Calu3 (cell line): ENCODE results near the gene PCDHB4. TPM values are rescaled to one million over a fixed set of nuclear protein-coding genes. Genes with fewer than 3 reads are reported as not detected.
A peak's percentile ranks its signal among the peaks of the same experiment; 100 is the strongest.
"Not testable (repeated sequence)": the region's sequence is repeated elsewhere in the genome, so short reads cannot be mapped to it uniquely, and the experiment has no call there.

Source experiments
- BruUV-seq: library from RNA; stranded (reverse); fragments of 400-500 nt; replicated peaks from 2 replicates; lab custom pipeline; 2021; lab: Mats Ljungman, UMichigan
- CTCF ChIA-PET: fragments of 300-600 bp; sonication (Branson Sonifier 250); formaldehyde crosslinking; loops from one replicate; lab custom pipeline; 2022; ENCODE audit warnings: antibody characterized with exemption; lab: Charles Lee
- DNase-seq: peaks from one replicate; pipeline ENCODE4 v3.0.0; 2022
- H3K27ac Mint-ChIP-seq: one replicate; pipeline ENCODE4 v1.8.0; 2022; ENCODE audit warnings: mixed read lengths; ENCODE audit not compliant: unreplicated experiment
- H3K27me3 Mint-ChIP-seq: one replicate; pipeline ENCODE4 v1.8.0; 2022; ENCODE audit warnings: mixed read lengths; ENCODE audit not compliant: unreplicated experiment
- H3K36me3 Mint-ChIP-seq: one replicate; pipeline ENCODE4 v1.8.0; 2022; ENCODE audit warnings: mild to moderate bottlenecking, moderate library complexity, mixed read lengths; ENCODE audit not compliant: insufficient read depth, unreplicated experiment
- H3K4me1 Mint-ChIP-seq: one replicate; pipeline ENCODE4 v1.8.0; 2022; ENCODE audit warnings: mild to moderate bottlenecking, low read depth, mixed read lengths; ENCODE audit not compliant: unreplicated experiment
- H3K4me3 Mint-ChIP-seq: one replicate; pipeline ENCODE4 v1.8.0; 2022; ENCODE audit warnings: mild to moderate bottlenecking, low read depth, moderate library complexity, mixed read lengths; ENCODE audit not compliant: unreplicated experiment
- H3K9me3 Mint-ChIP-seq: one replicate; pipeline ENCODE4 v1.8.0; 2022; ENCODE audit warnings: low read depth, mixed read lengths; ENCODE audit not compliant: unreplicated experiment
- intact Hi-C: fragments of 100-400 bp; cut with micrococcal nuclease; formaldehyde crosslinking; loops from one replicate; pipeline ENCODE4 v1.10.0; 2022; ENCODE audit not compliant: unreplicated experiment
- total RNA-seq: library from RNA; stranded (reverse); gene quantifications from 2 replicates; pipeline ENCODE4 v1.2.3, GENCODE V29; 2022
- TF ChIP-seq, protein P1 (sequence below): fragments of 200-600 bp; IDR thresholded peaks from one replicate; pipeline ENCODE4 v1.8.0; 2022; ENCODE audit warnings: antibody characterized with exemption; ENCODE audit not compliant: unreplicated experiment

PCDHB4 gene
- total RNA-seq, 1 experiment from 2014 or later, result not detected

DNA sequence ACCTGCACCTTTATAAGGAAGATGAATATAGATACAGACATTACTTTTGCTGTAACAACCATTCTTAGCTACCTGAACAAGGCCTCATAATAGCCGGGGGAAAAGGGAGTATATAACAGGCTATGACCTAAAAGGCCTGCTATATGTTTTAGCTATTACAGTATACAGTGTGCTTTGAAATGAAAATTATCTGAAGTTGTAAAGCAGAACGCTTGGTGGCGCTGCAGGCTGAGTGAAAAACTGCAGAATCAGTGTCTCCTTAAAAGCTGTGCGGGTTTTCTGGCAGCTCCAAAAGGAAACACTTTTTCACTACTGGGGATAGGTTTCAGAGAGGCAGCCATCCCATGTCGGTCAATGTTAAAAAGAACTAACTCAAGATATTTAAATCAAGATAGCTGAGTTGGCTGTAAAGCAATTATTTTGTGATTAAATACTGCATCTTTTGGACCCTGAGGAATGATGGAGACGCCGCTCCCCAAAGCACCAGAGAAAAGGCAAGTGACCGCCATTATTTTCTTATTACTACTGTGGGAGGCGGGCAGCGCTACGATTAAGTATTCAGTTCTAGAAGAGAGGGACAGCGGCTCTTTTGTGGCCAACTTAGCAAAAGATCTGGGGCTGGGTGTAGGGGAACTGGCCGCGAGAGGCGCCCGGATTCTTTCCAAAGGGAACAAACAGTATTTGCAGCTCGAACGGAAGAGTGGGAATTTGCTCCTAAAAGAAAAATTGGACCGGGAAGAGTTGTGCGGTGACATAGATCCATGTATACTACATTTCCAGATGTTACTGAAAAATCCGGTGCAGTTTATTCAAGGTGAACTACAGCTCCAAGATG is 34.1 kb downstream of the PCDHB4 start:
- no TSS peak for BruUV-seq
- no peak for DNase-seq
- peaks cover 13% of the 10 kb centered on the region for H3K9me3 Mint-ChIP-seq
- intact Hi-C loops, result no loop called here
- no peaks in the 10 kb centered on the region for H3K36me3 Mint-ChIP-seq
- H3K27me3 Mint-ChIP-seq, result no peaks in the 10 kb centered on the region
- no peaks in the 10 kb centered on the region for H3K4me1 Mint-ChIP-seq
- no peak overlapping the region for H3K27ac Mint-ChIP-seq
- TF ChIP-seq, protein P1, sequence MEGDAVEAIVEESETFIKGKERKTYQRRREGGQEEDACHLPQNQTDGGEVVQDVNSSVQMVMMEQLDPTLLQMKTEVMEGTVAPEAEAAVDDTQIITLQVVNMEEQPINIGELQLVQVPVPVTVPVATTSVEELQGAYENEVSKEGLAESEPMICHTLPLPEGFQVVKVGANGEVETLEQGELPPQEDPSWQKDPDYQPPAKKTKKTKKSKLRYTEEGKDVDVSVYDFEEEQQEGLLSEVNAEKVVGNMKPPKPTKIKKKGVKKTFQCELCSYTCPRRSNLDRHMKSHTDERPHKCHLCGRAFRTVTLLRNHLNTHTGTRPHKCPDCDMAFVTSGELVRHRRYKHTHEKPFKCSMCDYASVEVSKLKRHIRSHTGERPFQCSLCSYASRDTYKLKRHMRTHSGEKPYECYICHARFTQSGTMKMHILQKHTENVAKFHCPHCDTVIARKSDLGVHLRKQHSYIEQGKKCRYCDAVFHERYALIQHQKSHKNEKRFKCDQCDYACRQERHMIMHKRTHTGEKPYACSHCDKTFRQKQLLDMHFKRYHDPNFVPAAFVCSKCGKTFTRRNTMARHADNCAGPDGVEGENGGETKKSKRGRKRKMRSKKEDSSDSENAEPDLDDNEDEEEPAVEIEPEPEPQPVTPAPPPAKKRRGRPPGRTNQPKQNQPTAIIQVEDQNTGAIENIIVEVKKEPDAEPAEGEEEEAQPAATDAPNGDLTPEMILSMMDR, result no peak
- no peak overlapping the region for H3K4me3 Mint-ChIP-seq
- CTCF ChIA-PET, result no interaction called here

DNA sequence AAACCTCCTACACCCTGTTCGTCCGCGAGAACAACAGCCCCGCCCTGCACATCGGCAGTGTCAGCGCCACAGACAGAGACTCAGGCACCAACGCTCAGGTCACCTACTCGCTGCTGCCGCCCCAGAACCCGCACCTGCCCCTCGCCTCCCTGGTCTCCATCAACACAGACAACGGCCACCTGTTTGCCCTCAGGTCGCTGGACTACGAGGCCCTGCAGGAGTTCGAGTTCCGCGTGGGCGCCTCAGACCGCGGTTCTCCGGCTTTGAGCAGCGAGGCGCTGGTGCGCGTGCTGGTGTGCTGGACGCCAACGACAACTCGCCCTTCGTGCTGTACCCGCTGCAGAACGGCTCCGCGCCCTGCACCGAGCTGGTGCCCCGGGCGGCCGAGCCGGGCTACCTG is 35.7 kb downstream of the PCDHB4 start:
- H3K4me1 Mint-ChIP-seq, BruUV-seq: not testable (repeated sequence)

DNA sequence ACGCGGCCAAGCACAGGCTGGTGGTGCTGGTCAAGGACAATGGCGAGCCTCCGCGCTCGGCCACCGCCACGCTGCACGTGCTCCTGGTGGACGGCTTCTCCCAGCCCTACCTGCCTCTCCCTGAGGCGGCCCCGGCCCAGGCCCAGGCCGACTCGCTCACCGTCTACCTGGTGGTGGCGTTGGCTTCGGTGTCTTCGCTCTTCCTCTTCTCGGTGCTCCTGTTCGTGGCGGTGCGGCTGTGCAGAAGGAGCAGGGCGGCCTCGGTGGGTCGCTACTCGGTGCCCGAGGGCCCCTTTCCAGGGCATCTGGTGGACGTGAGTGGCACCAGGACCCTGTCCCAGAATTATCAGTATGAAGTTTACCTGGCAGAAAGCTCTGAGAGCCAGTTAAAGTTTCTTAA is 36.3 kb downstream of the PCDHB4 start:
- DNase-seq, H3K9me3 Mint-ChIP-seq, intact Hi-C loops, CTCF ChIA-PET, H3K27ac Mint-ChIP-seq, H3K27me3 Mint-ChIP-seq, H3K4me1 Mint-ChIP-seq, BruUV-seq, H3K4me3 Mint-ChIP-seq, H3K36me3 Mint-ChIP-seq: not testable (repeated sequence)

More for the DNA sequence above, 35.7 kb downstream of the PCDHB4 start:
- H3K4me3 Mint-ChIP-seq, CTCF ChIA-PET, H3K27ac Mint-ChIP-seq, DNase-seq, H3K27me3 Mint-ChIP-seq, intact Hi-C loops, H3K9me3 Mint-ChIP-seq, H3K36me3 Mint-ChIP-seq: not testable (repeated sequence)

DNA sequence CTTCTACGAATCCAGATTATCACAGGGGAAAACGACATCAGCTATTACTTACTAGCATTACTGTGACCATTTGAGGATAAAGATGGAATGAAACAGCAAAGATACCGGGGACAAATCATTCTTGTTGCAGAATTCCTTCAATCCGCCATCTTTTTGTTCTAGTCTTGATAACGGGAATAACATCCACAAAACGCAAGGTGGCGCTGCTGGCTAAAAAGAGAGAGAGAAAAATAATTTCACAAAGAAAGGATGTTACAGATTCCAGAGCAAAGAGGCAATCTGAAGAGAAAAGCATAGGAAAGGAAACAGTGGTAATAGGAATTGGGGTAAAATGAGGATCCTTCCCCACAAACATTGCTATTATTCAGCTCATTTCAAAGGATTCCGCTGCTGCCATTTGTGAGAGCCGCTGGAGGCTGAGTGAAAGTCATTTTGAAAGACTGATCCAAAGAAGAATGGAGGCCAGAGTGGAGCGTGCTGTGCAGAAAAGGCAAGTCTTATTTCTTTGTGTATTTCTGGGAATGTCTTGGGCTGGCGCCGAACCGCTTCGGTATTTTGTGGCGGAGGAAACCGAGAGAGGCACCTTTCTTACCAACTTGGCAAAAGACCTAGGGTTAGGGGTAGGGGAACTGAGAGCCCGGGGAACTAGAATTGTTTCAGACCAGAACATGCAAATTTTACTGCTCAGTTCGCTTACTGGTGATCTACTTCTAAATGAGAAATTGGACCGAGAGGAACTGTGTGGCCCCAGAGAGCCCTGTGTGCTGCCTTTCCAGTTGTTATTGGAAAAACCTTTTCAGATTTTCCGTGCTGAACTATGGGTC is 51.0 kb downstream of the PCDHB4 start, which contains the start of gene PCDHB7:
PCDHB7 (plus strand) TSS at position 264 of the 824 bp plus-strand sequence; CDS start at position 456, 192 bp downstream.
- TF ChIP-seq, protein P1, result peak; percentile 14
- Mint-ChIP-seq H3K27ac (no peak within 1 kb of the TSS), H3K9me3 (peaks cover 14% of the 10 kb centered on the region), H3K27me3 (no peaks in the 10 kb centered on the region), H3K4me3 (no peak within 1 kb of the TSS), H3K36me3 (peaks cover 4% of the 10 kb centered on the region), H3K4me1 (no peaks in the 10 kb centered on the region)
- intact Hi-C loops, result no loop called here
- CTCF ChIA-PET, result no interaction called here
- no peak for DNase-seq
- BruUV-seq, result no TSS peak

DNA sequence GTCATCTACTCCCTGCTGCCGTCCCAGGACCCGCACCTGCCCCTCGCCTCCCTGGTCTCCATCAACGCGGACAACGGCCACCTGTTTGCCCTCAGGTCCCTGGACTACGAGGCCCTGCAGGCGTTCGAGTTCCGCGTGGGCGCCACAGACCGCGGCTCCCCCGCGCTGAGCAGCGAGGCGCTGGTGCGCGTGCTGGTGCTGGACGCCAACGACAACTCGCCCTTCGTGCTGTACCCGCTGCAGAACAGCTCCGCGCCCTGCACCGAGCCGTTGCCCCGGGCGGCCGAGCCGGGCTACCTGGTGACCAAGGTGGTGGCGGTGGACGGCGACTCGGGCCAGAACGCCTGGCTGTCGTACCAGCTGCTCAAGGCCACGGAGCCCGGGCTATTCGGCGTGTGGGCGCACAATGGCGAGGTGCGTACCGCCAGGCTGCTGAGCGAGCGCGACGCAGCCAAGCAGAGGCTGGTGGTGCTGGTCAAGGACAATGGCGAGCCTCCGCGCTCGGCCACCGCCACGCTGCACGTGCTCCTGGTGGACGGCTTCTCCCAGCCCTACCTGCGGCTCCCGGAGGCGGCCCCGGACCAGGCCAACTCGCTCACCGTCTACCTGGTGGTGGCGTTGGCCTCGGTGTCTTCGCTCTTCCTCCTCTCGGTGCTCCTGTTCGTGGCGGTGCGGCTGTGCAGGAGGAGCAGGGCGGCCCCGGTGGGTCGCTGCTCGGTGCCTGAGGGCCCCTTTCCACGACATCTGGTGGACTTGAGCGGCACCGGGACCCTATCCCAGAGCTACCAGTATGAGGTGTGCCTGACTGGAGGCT is 52.9 kb downstream of the PCDHB4 start:
- CTCF ChIA-PET, DNase-seq, H3K27me3 Mint-ChIP-seq, H3K4me1 Mint-ChIP-seq, BruUV-seq, H3K9me3 Mint-ChIP-seq, H3K4me3 Mint-ChIP-seq, H3K36me3 Mint-ChIP-seq, H3K27ac Mint-ChIP-seq, intact Hi-C loops: not testable (repeated sequence)

Other genes starting within 250 kb of the PCDHB4 start
- gene PCDHA12, start 246.5 kb upstream of the PCDHB4 start, total RNA-seq, result 0.64 and 0.78 TPM in 2 replicates
- 2.0 and 2.3 TPM in 2 replicates for gene PCDHA13, start 239.7 kb upstream of the PCDHB4 start, total RNA-seq
- 2.8 and 3.7 TPM in 2 replicates for gene PCDHAC1, start 195.5 kb upstream of the PCDHB4 start, total RNA-seq
- 12.6 and 17.1 TPM in 2 replicates for gene PCDHAC2, start 155.3 kb upstream of the PCDHB4 start, total RNA-seq
- gene PCDHB1, start 70.4 kb upstream of the PCDHB4 start, total RNA-seq, result not detected in 2 replicates
- 0.24 TPM in 1 of 2 replicates, not detected in the other for gene PCDHB2, start 27.2 kb upstream of the PCDHB4 start, total RNA-seq
- gene PCDHB3, start 21.3 kb upstream of the PCDHB4 start, total RNA-seq, result 0.09 and 0.10 TPM in 2 replicates
- gene PCDHB5, start 13.4 kb downstream of the PCDHB4 start, total RNA-seq, result not detected in 2 replicates
- gene PCDHB6, start 28.2 kb downstream of the PCDHB4 start, total RNA-seq, result not detected in 2 replicates
- 0.26 and 0.37 TPM in 2 replicates for gene PCDHB7, start 50.8 kb downstream of the PCDHB4 start, total RNA-seq
- gene PCDHB8, start 56.0 kb downstream of the PCDHB4 start, total RNA-seq, result 0.21 and 0.61 TPM in 2 replicates
- 0.35 and 0.66 TPM in 2 replicates for gene PCDHB16, start 60.6 kb downstream of the PCDHB4 start, total RNA-seq
- 2.4 and 3.5 TPM in 2 replicates for gene PCDHB9, start 65.3 kb downstream of the PCDHB4 start, total RNA-seq
- gene PCDHB10, start 70.5 kb downstream of the PCDHB4 start, total RNA-seq, result 1.0 and 1.2 TPM in 2 replicates
- 0.83 and 0.85 TPM in 2 replicates for gene PCDHB11, start 77.8 kb downstream of the PCDHB4 start, total RNA-seq
- 1.3 and 1.6 TPM in 2 replicates for gene PCDHB12, start 86.9 kb downstream of the PCDHB4 start, total RNA-seq
- 0.86 and 1.1 TPM in 2 replicates for gene PCDHB13, start 92.1 kb downstream of the PCDHB4 start, total RNA-seq
- gene PCDHB14, start 101.5 kb downstream of the PCDHB4 start, total RNA-seq, result 5.7 and 6.3 TPM in 2 replicates
- gene PCDHB15, start 123.6 kb downstream of the PCDHB4 start, total RNA-seq, result 1.1 and 1.4 TPM in 2 replicates
- 0.26 and 0.27 TPM in 2 replicates for gene SLC25A2, start 182.2 kb downstream of the PCDHB4 start, total RNA-seq
- 73.2 and 79.6 TPM in 2 replicates for gene TAF7, start 199.0 kb downstream of the PCDHB4 start, total RNA-seq
- gene PCDHGA1, start 208.7 kb downstream of the PCDHB4 start, total RNA-seq, result 0.29 TPM in 1 of 2 replicates, not detected in the other
- gene PCDHGA2, start 216.9 kb downstream of the PCDHB4 start, total RNA-seq, result not detected in 2 replicates
- gene PCDHGA3, start 222.0 kb downstream of the PCDHB4 start, total RNA-seq, result not detected in 2 replicates
- 0.19 and 0.20 TPM in 2 replicates for gene PCDHGB1, start 228.3 kb downstream of the PCDHB4 start, total RNA-seq
- gene PCDHGA4, start 233.2 kb downstream of the PCDHB4 start, total RNA-seq, result 0.07 TPM in 2 replicates
- gene PCDHGB2, start 238.2 kb downstream of the PCDHB4 start, total RNA-seq, result 0.34 and 0.38 TPM in 2 replicates
- gene PCDHGA5, start 242.3 kb downstream of the PCDHB4 start, total RNA-seq, result 0.10 and 0.12 TPM in 2 replicates
- gene PCDHGB3, start 248.4 kb downstream of the PCDHB4 start, total RNA-seq, result 1.2 and 1.6 TPM in 2 replicates